ENCODE data around the gene MCTP1.

DNA sequence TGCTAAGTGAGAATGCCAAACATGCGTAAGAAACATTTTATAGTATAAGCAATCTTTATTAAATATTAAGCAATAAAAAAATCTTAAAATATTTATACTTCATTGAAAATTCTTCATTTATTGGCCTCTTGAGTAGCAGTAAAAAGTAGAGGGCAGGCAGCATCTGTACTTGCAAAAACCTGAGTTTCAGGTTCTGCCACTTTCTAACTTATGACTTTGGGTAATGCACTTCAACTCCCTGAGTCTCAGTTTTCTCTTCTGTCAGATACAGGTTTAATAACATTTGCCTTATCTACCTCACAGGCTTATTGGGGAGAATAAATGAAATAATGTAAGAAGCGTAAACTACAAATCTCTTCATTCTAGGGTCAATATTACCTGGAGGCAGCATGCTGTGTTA, 19.8 kb upstream of the MCTP1 start:
- TF ChIP-seq, protein P1, sequence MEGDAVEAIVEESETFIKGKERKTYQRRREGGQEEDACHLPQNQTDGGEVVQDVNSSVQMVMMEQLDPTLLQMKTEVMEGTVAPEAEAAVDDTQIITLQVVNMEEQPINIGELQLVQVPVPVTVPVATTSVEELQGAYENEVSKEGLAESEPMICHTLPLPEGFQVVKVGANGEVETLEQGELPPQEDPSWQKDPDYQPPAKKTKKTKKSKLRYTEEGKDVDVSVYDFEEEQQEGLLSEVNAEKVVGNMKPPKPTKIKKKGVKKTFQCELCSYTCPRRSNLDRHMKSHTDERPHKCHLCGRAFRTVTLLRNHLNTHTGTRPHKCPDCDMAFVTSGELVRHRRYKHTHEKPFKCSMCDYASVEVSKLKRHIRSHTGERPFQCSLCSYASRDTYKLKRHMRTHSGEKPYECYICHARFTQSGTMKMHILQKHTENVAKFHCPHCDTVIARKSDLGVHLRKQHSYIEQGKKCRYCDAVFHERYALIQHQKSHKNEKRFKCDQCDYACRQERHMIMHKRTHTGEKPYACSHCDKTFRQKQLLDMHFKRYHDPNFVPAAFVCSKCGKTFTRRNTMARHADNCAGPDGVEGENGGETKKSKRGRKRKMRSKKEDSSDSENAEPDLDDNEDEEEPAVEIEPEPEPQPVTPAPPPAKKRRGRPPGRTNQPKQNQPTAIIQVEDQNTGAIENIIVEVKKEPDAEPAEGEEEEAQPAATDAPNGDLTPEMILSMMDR (conservative IDR thresholded peaks at IDR 0.05 in 1 of 2, IDR thresholded peaks at IDR 0.05 in 1 of 2; ENCODE audit: extremely low read depth in 1 of 2, insufficient read depth in 1 of 2, low read depth in 1 of 2, low read length in 2 of 2) = no peak
- TF ChIP-seq EZH2 (IDR thresholded peaks at IDR 0.05; ENCODE audit: borderline replicate concordance, low read length) = no peak

Measured in mammary epithelial cell (primary cell).